Activated CD4-positive, alpha-beta T cell treated with anti-CD3 and anti-CD28 coated beads, Interleukin-2, amount 10 ng/mL, durations not matched to agents 24 days and 14 days (primary cell): ENCODE results near the gene PLPP4. TPM values are rescaled to one million over a fixed set of nuclear protein-coding genes. Genes with fewer than 3 reads are reported as not detected.
"Not testable (repeated sequence)": the region's sequence is repeated elsewhere in the genome, so short reads cannot be mapped to it uniquely, and the experiment has no call there.

Experiments
- DNase-seq: peaks from one replicate; pipeline ENCODE4 v3.0.0; 2022
- H3K27ac Mint-ChIP-seq: one replicate; pipeline ENCODE4 v1.8.0; 2022; ENCODE audit warnings: mild to moderate bottlenecking, mixed read lengths
- H3K27me3 Mint-ChIP-seq: one replicate; pipeline ENCODE4 v1.8.0; 2022; ENCODE audit warnings: mixed read lengths
- H3K36me3 Mint-ChIP-seq: one replicate; pipeline ENCODE4 v1.8.0; 2022; ENCODE audit warnings: low read depth, mild to moderate bottlenecking, mixed read lengths
- H3K4me1 Mint-ChIP-seq: one replicate; pipeline ENCODE4 v1.8.0; 2021; ENCODE audit warnings: mixed read lengths
- H3K4me3 Mint-ChIP-seq: one replicate; pipeline ENCODE4 v1.8.0; 2022; ENCODE audit warnings: mild to moderate bottlenecking, moderate library complexity, mixed read lengths
- H3K9me3 Mint-ChIP-seq: one replicate; pipeline ENCODE4 v1.8.0; 2021; ENCODE audit warnings: mixed read lengths
- intact Hi-C: fragments of 100-400 bp; cut with micrococcal nuclease; formaldehyde crosslinking; loops from one replicate; pipeline ENCODE4 v1.15.1; 2023
- total RNA-seq: library from RNA; stranded (reverse); gene quantifications from 2 replicates; pipeline ENCODE4 v1.2.3, GENCODE V29; 2022

The PLPP4 gene
- total RNA-seq, 1 donor from 2014 or later = not detected

DNA sequence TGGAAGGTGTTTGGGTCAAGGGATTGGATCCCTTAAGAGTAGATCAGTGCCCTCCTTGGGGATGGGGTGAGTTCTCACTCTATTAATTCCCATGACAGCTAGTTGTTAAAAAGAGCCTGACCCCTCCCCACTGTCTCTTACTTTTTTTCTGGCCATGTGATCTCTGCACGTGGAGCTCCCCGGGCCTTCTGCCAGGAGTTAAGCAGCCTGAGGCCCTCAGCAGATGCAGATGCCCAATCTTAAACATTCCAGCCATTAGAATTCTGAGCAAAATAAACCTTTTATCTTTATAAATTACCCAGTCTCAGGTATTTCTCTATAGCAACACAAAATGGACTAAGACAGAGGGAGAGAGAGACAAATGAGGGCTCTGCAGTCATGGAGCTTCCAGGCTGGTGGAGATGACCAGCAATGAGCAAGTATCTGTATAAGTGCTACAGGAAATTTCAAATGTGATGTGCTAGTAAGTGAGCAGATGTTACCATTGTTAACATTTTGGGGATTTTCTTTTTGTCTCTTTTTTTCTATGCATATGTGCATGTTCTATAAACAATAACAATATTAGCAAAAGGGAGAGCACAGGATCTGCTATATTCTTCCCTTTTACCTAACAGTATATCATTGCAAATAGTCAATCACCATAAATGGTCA, 26.7 kb downstream of the PLPP4 start:
- Mint-ChIP-seq H3K36me3 (no peaks in the 10 kb centered on the region), H3K4me3 (no peak overlapping the region), H3K27ac (no peak overlapping the region), H3K27me3 (no peaks in the 10 kb centered on the region), H3K4me1 (no peaks in the 10 kb centered on the region), H3K9me3 (no peaks in the 10 kb centered on the region)
- DNase-seq = no peak
- intact Hi-C loops = no loop called here

GRCh38 chr10:120485946-120486345, 28.9 kb downstream of the PLPP4 start:
- no peaks in the 10 kb centered on the region for H3K9me3 Mint-ChIP-seq
- intact Hi-C loops = no loop called here
- no peaks in the 10 kb centered on the region for H3K36me3 Mint-ChIP-seq
- H3K27ac Mint-ChIP-seq = no peak overlapping the region
- no peaks in the 10 kb centered on the region for H3K4me1 Mint-ChIP-seq
- no peaks in the 10 kb centered on the region for H3K27me3 Mint-ChIP-seq
- no peak overlapping the region for H3K4me3 Mint-ChIP-seq
- DNase-seq = no peak

GRCh38 chr10:120486671-120487205, 29.7 kb downstream of the PLPP4 start:
- intact Hi-C loops = no loop called here
- no peaks in the 10 kb centered on the region for H3K4me1 Mint-ChIP-seq
- no peaks in the 10 kb centered on the region for H3K27me3 Mint-ChIP-seq
- H3K9me3 Mint-ChIP-seq = no peaks in the 10 kb centered on the region
- no peaks in the 10 kb centered on the region for H3K36me3 Mint-ChIP-seq
- no peak overlapping the region for H3K4me3 Mint-ChIP-seq
- DNase-seq = no peak
- no peak overlapping the region for H3K27ac Mint-ChIP-seq

DNA sequence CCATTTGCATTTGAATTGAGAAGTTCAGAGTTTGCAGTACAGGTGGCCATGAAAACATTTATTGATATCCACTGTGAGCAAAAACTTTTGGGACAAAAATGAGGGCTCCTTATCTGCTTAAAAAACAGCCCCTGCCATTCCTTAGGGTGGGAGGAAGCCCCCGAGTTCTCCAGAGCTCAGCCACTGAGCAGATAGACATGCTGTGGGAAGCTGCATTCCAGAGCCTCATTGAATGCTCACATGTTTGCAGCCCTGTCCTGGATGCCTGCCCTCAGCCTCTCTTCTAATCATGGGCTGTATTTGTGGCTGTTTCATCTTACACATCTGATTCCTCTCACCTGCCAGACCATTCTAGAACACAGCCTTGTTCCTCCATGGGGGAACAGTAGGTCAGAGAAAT, 33.3 kb downstream of the PLPP4 start:
- Mint-ChIP-seq H3K27me3 (no peaks in the 10 kb centered on the region), H3K27ac (no peak overlapping the region), H3K4me1 (no peaks in the 10 kb centered on the region), H3K4me3 (no peak overlapping the region), H3K36me3 (no peaks in the 10 kb centered on the region), H3K9me3 (no peaks in the 10 kb centered on the region)
- intact Hi-C loops = no loop called here
- DNase-seq = no peak

DNA sequence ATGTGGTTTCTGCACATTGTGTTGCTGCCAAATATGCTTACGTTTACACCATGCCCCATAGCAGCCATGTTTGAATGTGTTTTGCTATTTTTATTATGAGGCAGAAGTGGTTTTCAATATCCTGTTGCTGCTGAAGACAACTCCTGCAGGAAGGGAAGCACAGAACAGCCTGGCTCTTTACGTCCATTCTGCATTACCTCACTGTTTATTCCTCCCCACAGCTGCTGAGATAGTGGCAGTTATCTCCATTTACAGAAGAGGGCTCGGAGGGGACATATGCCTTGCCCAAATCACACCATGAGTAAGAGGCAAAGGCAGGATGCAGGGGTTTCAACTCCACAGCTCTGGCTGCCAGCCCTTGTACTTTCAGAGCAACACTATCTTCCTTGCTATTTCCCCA, 35.3 kb downstream of the PLPP4 start:
- no peak for DNase-seq
- Mint-ChIP-seq H3K9me3 (no peaks in the 10 kb centered on the region), H3K27me3 (no peaks in the 10 kb centered on the region), H3K36me3 (no peaks in the 10 kb centered on the region), H3K27ac (no peak overlapping the region), H3K4me1 (no peaks in the 10 kb centered on the region), H3K4me3 (no peak overlapping the region)
- intact Hi-C loops = no loop called here

GRCh38 chr10:120493411-120494312, 36.6 kb downstream of the PLPP4 start:
- intact Hi-C loops = no loop called here
- Mint-ChIP-seq H3K9me3 (no peaks in the 10 kb centered on the region), H3K4me3 (no peak overlapping the region), H3K4me1 (no peaks in the 10 kb centered on the region), H3K36me3 (no peaks in the 10 kb centered on the region), H3K27me3 (no peaks in the 10 kb centered on the region), H3K27ac (no peak overlapping the region)
- no peak for DNase-seq

DNA sequence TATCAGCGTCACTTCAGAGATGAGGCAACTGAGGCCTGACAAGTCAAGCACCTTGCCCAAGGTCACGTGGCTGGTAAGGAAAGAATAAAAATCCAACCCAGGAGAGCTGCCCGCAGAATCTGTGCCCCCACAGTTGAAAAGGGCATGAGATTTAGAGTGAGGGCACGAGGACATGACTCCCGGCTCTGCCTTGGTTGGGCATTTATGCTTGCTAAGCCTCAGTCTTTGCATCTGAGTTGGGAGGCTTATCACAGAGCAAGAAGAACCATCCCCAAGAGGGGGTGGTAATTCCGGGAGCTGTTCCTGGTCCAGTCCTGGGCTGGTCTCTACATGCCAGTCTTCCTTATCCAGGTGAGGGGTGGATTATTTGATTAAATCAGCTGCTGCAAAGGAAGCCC, 37.3 kb downstream of the PLPP4 start:
- H3K27ac Mint-ChIP-seq = no peak overlapping the region
- no peak overlapping the region for H3K4me3 Mint-ChIP-seq
- intact Hi-C loops = no loop called here
- H3K9me3 Mint-ChIP-seq = no peaks in the 10 kb centered on the region
- no peaks in the 10 kb centered on the region for H3K27me3 Mint-ChIP-seq
- no peaks in the 10 kb centered on the region for H3K4me1 Mint-ChIP-seq
- no peak for DNase-seq
- H3K36me3 Mint-ChIP-seq = no peaks in the 10 kb centered on the region

GRCh38 chr10:120495226-120496009, 38.4 kb downstream of the PLPP4 start:
- no peaks in the 10 kb centered on the region for H3K27me3 Mint-ChIP-seq
- no peak overlapping the region for H3K27ac Mint-ChIP-seq
- intact Hi-C loops = no loop called here
- no peaks in the 10 kb centered on the region for H3K9me3 Mint-ChIP-seq
- H3K4me3 Mint-ChIP-seq = no peak overlapping the region
- H3K4me1 Mint-ChIP-seq = no peaks in the 10 kb centered on the region
- H3K36me3 Mint-ChIP-seq = no peaks in the 10 kb centered on the region
- no peak for DNase-seq

- Mint-ChIP-seq H3K27me3 (no peaks in the 10 kb centered on the region), H3K4me3 (no peak overlapping the region), H3K36me3 (no peaks in the 10 kb centered on the region), H3K27ac (no peak overlapping the region), H3K9me3 (no peaks in the 10 kb centered on the region), H3K4me1 (no peaks in the 10 kb centered on the region)
- intact Hi-C loops = no loop called here
- no peak for DNase-seq
Observed at GRCh38 chr10:120499883-120500282, 42.9 kb downstream of the PLPP4 start.

- intact Hi-C loops = no loop called here
- Mint-ChIP-seq H3K9me3 (no peaks in the 10 kb centered on the region), H3K27me3 (no peaks in the 10 kb centered on the region)
Observed at GRCh38 chr10:120503689-120504088, 46.7 kb downstream of the PLPP4 start.

GRCh38 chr10:120504227-120504626, 47.2 kb downstream of the PLPP4 start:
- H3K9me3 Mint-ChIP-seq, intact Hi-C loops, H3K4me1 Mint-ChIP-seq, H3K36me3 Mint-ChIP-seq, H3K4me3 Mint-ChIP-seq, H3K27me3 Mint-ChIP-seq, DNase-seq, H3K27ac Mint-ChIP-seq: not testable (repeated sequence)

More at GRCh38 chr10:120503689-120504088, 46.7 kb downstream of the PLPP4 start:
- DNase-seq = no peak
- H3K27ac Mint-ChIP-seq = no peak overlapping the region
- H3K4me3 Mint-ChIP-seq = no peak overlapping the region
- H3K36me3 Mint-ChIP-seq = no peaks in the 10 kb centered on the region
- no peaks in the 10 kb centered on the region for H3K4me1 Mint-ChIP-seq

DNA sequence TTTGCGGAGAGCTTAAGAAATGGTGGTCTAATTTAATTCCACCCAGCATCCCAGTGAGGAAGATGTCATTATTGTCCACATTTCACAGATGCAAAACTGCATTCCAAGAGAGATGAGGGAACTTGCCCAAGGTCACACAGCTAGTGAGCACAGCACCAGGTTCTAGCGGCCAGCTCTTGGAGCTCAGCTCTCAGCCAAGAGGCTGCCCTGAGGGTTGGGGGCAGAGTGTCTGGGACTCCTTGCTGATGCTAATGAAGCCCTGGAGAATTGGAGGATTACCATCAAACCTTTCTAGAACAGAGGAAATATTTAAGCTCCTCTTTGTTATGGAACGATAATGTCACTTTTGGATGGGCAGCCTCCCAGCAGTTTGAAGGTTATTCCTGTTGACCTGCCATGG, 48.0 kb downstream of the PLPP4 start:
- DNase-seq = no peak
- Mint-ChIP-seq H3K4me1 (no peaks in the 10 kb centered on the region), H3K36me3 (no peaks in the 10 kb centered on the region), H3K27ac (no peak overlapping the region), H3K27me3 (no peaks in the 10 kb centered on the region), H3K9me3 (no peaks in the 10 kb centered on the region), H3K4me3 (no peak overlapping the region)
- intact Hi-C loops = no loop called here

- Mint-ChIP-seq H3K27me3 (no peaks in the 10 kb centered on the region), H3K4me3 (no peak overlapping the region)
Observed at GRCh38 chr10:120505866-120506265, 48.8 kb downstream of the PLPP4 start.

DNA sequence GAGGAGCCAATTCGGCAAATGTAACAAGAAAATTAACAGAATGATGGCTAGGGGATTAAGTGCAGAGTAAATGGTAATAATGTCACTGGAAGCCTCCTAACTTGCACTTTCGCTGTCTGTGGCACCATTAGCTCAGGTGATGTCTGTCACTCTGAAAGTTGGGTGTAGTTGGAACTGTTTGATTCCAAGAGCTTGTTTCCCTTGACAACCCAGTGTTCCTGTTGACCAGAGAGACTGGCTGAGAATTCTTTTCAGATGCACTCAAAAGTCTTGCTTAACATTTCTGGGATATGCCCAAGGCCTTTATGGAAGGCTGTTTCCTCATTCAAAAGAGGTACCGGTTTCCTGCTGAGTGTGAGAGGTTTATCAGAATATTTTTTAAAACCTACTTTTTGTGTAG, 49.6 kb downstream of the PLPP4 start:
- Mint-ChIP-seq H3K4me1 (no peaks in the 10 kb centered on the region), H3K27me3 (no peaks in the 10 kb centered on the region), H3K9me3 (no peaks in the 10 kb centered on the region), H3K27ac (no peak overlapping the region), H3K4me3 (no peak overlapping the region), H3K36me3 (no peaks in the 10 kb centered on the region)
- intact Hi-C loops = no loop called here
- no peak for DNase-seq

More at GRCh38 chr10:120505866-120506265, 48.8 kb downstream of the PLPP4 start:
- Mint-ChIP-seq H3K4me1 (no peaks in the 10 kb centered on the region), H3K36me3 (no peaks in the 10 kb centered on the region), H3K27ac (no peak overlapping the region), H3K9me3 (no peaks in the 10 kb centered on the region)
- DNase-seq = no peak
- intact Hi-C loops = no loop called here
